Measurements from ENCODE around the gene FOXP2. TPM values are rescaled to one million over a fixed set of nuclear protein-coding genes. Genes with fewer than 3 reads are reported as not detected.
A peak's percentile ranks its signal among the peaks of the same experiment; 100 is the strongest.

Gene FOXP2
- total and polyA plus RNA-seq, 10 of the 15 experiments (the other 5 are each of a cell fraction or from before 2014, with no cell fraction given) = 0.99 to 2.5 (median 1.8) TPM

GRCh38 chr7:114663502-114663901 lies 248.9 kb downstream of the FOXP2 start (continued):
- no peak for TF ChIP-seq ATF7 (IDR thresholded peaks at IDR 0.05; ENCODE audit: low read depth)
- TF ChIP-seq ZBED1 (IDR thresholded peaks at IDR 0.05; ENCODE audit: borderline replicate concordance) = no peak
- no peak for TF ChIP-seq IKZF1 (conservative IDR thresholded peaks at IDR 0.05)
- TF ChIP-seq RAD21 (IDR thresholded peaks at IDR 0.05; ENCODE audit: insufficient read depth, low read depth, low read length) = peak; percentile 80
- no peak for TF ChIP-seq TBL1XR1 (IDR thresholded peaks at IDR 0.05; ENCODE audit: low read depth, low read length)
- TF ChIP-seq FOXM1 (IDR thresholded peaks at IDR 0.05; ENCODE audit: low read depth, low read length) = no peak
- TF ChIP-seq ETV6 (conservative IDR thresholded peaks at IDR 0.05 in 1 of 2, IDR thresholded peaks at IDR 0.05 in 1 of 2; ENCODE audit: borderline replicate concordance in 1 of 2, low read depth in 1 of 2) = no peak
- TF ChIP-seq, protein P1, sequence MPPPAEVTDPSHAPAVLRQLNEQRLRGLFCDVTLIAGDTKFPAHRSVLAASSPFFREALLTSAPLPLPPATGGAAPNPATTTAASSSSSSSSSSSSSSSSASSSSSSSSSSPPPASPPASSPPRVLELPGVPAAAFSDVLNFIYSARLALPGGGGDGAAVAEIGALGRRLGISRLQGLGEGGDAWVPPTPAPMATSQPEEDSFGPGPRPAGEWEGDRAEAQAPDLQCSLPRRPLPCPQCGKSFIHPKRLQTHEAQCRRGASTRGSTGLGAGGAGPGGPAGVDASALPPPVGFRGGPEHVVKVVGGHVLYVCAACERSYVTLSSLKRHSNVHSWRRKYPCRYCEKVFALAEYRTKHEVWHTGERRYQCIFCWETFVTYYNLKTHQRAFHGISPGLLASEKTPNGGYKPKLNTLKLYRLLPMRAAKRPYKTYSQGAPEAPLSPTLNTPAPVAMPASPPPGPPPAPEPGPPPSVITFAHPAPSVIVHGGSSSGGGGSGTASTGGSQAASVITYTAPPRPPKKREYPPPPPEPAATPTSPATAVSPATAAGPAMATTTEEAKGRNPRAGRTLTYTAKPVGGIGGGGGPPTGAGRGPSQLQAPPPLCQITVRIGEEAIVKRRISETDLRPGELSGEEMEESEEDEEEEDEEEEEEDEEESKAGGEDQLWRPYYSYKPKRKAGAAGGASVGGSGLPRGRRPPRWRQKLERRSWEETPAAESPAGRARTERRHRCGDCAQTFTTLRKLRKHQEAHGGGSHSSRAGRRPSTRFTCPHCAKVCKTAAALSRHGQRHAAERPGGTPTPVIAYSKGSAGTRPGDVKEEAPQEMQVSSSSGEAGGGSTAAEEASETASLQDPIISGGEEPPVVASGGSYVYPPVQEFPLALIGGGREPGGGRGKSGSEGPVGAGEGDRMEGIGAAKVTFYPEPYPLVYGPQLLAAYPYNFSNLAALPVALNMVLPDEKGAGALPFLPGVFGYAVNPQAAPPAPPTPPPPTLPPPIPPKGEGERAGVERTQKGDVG (CRISPR knock-in tag; IDR thresholded peaks at IDR 0.05) = no peak
- no peak for TF ChIP-seq BHLHE40 (IDR thresholded peaks at IDR 0.05; ENCODE audit: borderline replicate concordance in 1 of 2, low read depth in 2 of 2, low read length in 1 of 2)
- no peak for TF ChIP-seq SKIL (IDR thresholded peaks at IDR 0.05; ENCODE audit: low read depth, poor library complexity, severe bottlenecking)
- TF ChIP-seq, protein P2, sequence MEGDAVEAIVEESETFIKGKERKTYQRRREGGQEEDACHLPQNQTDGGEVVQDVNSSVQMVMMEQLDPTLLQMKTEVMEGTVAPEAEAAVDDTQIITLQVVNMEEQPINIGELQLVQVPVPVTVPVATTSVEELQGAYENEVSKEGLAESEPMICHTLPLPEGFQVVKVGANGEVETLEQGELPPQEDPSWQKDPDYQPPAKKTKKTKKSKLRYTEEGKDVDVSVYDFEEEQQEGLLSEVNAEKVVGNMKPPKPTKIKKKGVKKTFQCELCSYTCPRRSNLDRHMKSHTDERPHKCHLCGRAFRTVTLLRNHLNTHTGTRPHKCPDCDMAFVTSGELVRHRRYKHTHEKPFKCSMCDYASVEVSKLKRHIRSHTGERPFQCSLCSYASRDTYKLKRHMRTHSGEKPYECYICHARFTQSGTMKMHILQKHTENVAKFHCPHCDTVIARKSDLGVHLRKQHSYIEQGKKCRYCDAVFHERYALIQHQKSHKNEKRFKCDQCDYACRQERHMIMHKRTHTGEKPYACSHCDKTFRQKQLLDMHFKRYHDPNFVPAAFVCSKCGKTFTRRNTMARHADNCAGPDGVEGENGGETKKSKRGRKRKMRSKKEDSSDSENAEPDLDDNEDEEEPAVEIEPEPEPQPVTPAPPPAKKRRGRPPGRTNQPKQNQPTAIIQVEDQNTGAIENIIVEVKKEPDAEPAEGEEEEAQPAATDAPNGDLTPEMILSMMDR (IDR thresholded peaks at IDR 0.05 in 2 of 3, conservative IDR thresholded peaks at IDR 0.05 in 1 of 3; ENCODE audit: control insufficient read depth in 2 of 3, extremely low read depth in 1 of 3, insufficient read depth in 1 of 3, low read depth in 3 of 3, low read length in 3 of 3) = peak; percentile 30 to 55 (median 38); a peak in 5 of 6 replicates
- no peak for TF ChIP-seq KLF5 (IDR thresholded peaks at IDR 0.05; ENCODE audit: partially characterized antibody)
- peak; percentile 54; the same call in 1 of the 2 replicates for TF ChIP-seq SMC3 (IDR thresholded peaks at IDR 0.05; ENCODE audit: borderline replicate concordance, low read length)
- TF ChIP-seq POLR2AphosphoS2 (IDR thresholded peaks at IDR 0.05; ENCODE audit: low read depth, low read length) = no peak
- no peak for TF ChIP-seq CREM (IDR thresholded peaks at IDR 0.05; ENCODE audit: low read depth)
- no peak for TF ChIP-seq GABPA (IDR thresholded peaks at IDR 0.05; ENCODE audit: low read depth)
- TF ChIP-seq ZNF217 (IDR thresholded peaks at IDR 0.05) = no peak
- TF ChIP-seq GATAD2B (conservative IDR thresholded peaks at IDR 0.05; ENCODE audit: low read depth) = no peak
- TF ChIP-seq, protein P3, sequence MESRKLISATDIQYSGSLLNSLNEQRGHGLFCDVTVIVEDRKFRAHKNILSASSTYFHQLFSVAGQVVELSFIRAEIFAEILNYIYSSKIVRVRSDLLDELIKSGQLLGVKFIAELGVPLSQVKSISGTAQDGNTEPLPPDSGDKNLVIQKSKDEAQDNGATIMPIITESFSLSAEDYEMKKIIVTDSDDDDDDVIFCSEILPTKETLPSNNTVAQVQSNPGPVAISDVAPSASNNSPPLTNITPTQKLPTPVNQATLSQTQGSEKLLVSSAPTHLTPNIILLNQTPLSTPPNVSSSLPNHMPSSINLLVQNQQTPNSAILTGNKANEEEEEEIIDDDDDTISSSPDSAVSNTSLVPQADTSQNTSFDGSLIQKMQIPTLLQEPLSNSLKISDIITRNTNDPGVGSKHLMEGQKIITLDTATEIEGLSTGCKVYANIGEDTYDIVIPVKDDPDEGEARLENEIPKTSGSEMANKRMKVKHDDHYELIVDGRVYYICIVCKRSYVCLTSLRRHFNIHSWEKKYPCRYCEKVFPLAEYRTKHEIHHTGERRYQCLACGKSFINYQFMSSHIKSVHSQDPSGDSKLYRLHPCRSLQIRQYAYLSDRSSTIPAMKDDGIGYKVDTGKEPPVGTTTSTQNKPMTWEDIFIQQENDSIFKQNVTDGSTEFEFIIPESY (IDR thresholded peaks at IDR 0.05) = no peak
- TF ChIP-seq CHD1 (IDR thresholded peaks at IDR 0.05; ENCODE audit: low read depth, low read length) = no peak

Measured in GM12878 (cell line).